Aorta (tissue), 5 donors: ENCODE data around the gene GNPTAB. TPM values are rescaled to one million over a fixed set of nuclear protein-coding genes. Genes with fewer than 3 reads are reported as not detected.
"Not testable (repeated sequence)": the region's sequence is repeated elsewhere in the genome, so short reads cannot be mapped to it uniquely, and the experiment has no call there.

Experiments used
- ATAC-seq: fragments of 200-7000 bp; cut with Tn5 transposase; one replicate; pipeline ENCODE4 v1.9.1; 2022; ENCODE audit warnings: moderate library complexity; ENCODE audit not compliant: low FRiP score
- DNase-seq, 2 donors: peaks; one replicate each; pipeline ENCODE4 v3.0.0-alpha.2; 2020
- H3K27ac ChIP-seq, 2 donors: one replicate each; pipeline ENCODE4 v1.5.1; 2013; ENCODE audit warnings: low read length in 2 of 2, mild to moderate bottlenecking in 2 of 2, moderate library complexity in 2 of 2, control low read depth in 1 of 2, inconsistent platforms in 1 of 2, low read depth in 1 of 2
- H3K27me3 ChIP-seq, 2 donors: one replicate each; pipeline ENCODE4 v1.6.1; 2013; ENCODE audit warnings: control low read depth in 1 of 2, low read length in 1 of 2, mild to moderate bottlenecking in 1 of 2, moderate library complexity in 1 of 2; ENCODE audit not compliant: insufficient read depth in 2 of 2, control insufficient read depth in 1 of 2
- H3K36me3 ChIP-seq, 2 donors: one replicate each; pipeline ENCODE4 v1.6.1; 2013; ENCODE audit warnings: control low read depth in 1 of 2, low read length in 1 of 2, mild to moderate bottlenecking in 1 of 2; ENCODE audit not compliant: insufficient read depth in 2 of 2, control insufficient read depth in 1 of 2
- H3K4me1 ChIP-seq, 2 donors: one replicate each; pipeline ENCODE4 v1.6.1; 2013; ENCODE audit warnings: low read length in 2 of 2, control low read depth in 1 of 2, mild to moderate bottlenecking in 1 of 2, moderate library complexity in 1 of 2; ENCODE audit not compliant: insufficient read depth in 2 of 2, control insufficient read depth in 1 of 2
- H3K4me3 ChIP-seq, 2 donors: one replicate each; pipeline ENCODE4 v1.5.1; 2013; ENCODE audit warnings: low read length in 2 of 2, control low read depth in 1 of 2, mild to moderate bottlenecking in 1 of 2
- H3K9me3 ChIP-seq: one replicate; pipeline ENCODE4 v1.6.1; 2013; ENCODE audit warnings: mild to moderate bottlenecking, low read length; ENCODE audit not compliant: control insufficient read depth
- WGBS, 2 donors: extraction: QIAGEN DNeasy Blood & Tissue Kit; methylation state at CpG; one replicate each; pipeline ENCODE4 v1.1.7; 2013; 5-methylcytosine and 5-hydroxymethylcytosine counted together
- intact Hi-C, 2 donors: fragments of 100-400 bp; cut with DNase I; formaldehyde crosslinking; loops; one replicate each; pipeline versions ENCODE4 v1.14.2 to v1.15.0; 2022
- polyA plus RNA-seq, 2 donors: library from polyadenylated mRNA; stranded (reverse); fragments of 200-250 nt; gene quantifications; one replicate each; pipeline ENCODE4 v1.2.3, GENCODE V29; 2013
- total RNA-seq, 2 donors: library from RNA; stranded (reverse); fragmentation: NEBNext Ultra II Directional; extraction: Animal tissue kit (Norgen Biotek cat#: 25700); gene quantifications; one replicate each; pipeline ENCODE4 v1.2.1, GENCODE V29; 2021
- donor health status: healthy with polysubstance abuse.
- donor health status: Bipolar disorder and iron deficiency.
- donor health status: DM: no; HTN: no; CAD: no.
- donor health status: DM: no; HTN: no; CAD: no.
- donor health status: DM: yes; HTN: yes; CAD: no.

GNPTAB gene
- total and polyA plus RNA-seq, 4 donors, result 9.1 to 43.3 (median 19.2) TPM

DNA sequence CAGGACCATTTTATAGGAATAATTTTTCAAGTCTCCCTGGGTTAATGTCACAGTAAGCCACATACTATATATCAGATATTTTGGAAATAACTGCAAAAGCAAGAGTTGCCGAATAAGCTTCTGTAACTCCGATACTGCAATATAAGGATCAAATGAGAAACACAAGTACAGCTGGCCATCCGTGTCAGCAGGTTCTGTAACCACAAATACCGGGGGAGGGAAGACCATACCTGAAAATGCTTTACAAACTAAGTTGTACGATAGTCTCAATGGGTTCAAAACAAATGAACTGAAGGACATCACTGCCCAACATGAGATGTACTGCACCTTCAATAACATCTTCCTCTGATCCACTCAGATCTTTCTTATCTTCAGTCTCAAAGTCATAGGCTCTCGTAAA is 93.3 kb downstream of the GNPTAB start:
- Histone ChIP-seq H3K4me1 (no peaks in the 10 kb centered on the region), H3K36me3 (no peaks in the 10 kb centered on the region), H3K4me3 (no peak overlapping the region), H3K27ac (no peak overlapping the region), H3K9me3 (no peaks in the 10 kb centered on the region), H3K27me3 (no peaks in the 10 kb centered on the region)
- no peak for DNase-seq
- no peak for ATAC-seq
- 96 to 97% methylated on average over 6 of the region's 6 CpGs for WGBS, 2 donors
- intact Hi-C loops, result no loop called here

GRCh38 chr12:101734482-101734881 is 96.3 kb downstream of the GNPTAB start:
- H3K4me1 ChIP-seq, DNase-seq, H3K9me3 ChIP-seq, H3K36me3 ChIP-seq, H3K4me3 ChIP-seq, H3K27me3 ChIP-seq, H3K27ac ChIP-seq, ATAC-seq, intact Hi-C loops: not testable (repeated sequence)
- WGBS, 2 donors, result 87 to 93% methylated on average over 5 of the region's 5 CpGs

DNA sequence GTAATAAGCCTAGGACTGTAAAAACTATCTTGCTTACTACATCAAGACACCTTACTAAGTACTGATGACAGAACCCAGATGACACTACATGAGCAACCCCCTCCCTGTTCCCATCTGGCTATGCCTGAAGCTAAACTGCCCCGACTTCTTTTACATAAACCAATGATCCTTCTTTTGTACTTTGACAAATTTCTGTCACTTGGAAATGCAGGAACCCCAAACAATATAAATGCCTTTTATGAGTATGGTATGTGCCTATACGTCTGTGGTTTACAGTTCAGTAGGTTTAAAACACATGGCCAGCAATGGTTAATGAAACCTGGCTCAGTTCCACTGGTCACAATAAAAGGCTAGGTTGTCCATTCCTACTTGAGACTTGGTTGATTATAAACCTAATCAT is 97.6 kb downstream of the GNPTAB start:
- WGBS, 2 donors, result 65 to 72% methylated on average over 2 of the region's 2 CpGs
- intact Hi-C loops, result no loop called here
- no peaks in the 10 kb centered on the region for H3K27me3 ChIP-seq
- H3K4me3 ChIP-seq, result no peak overlapping the region
- DNase-seq, result no peak
- no peaks in the 10 kb centered on the region for H3K36me3 ChIP-seq
- no peak for ATAC-seq
- no peaks in the 10 kb centered on the region for H3K4me1 ChIP-seq
- H3K9me3 ChIP-seq, result no peaks in the 10 kb centered on the region
- no peak overlapping the region for H3K27ac ChIP-seq

DNA sequence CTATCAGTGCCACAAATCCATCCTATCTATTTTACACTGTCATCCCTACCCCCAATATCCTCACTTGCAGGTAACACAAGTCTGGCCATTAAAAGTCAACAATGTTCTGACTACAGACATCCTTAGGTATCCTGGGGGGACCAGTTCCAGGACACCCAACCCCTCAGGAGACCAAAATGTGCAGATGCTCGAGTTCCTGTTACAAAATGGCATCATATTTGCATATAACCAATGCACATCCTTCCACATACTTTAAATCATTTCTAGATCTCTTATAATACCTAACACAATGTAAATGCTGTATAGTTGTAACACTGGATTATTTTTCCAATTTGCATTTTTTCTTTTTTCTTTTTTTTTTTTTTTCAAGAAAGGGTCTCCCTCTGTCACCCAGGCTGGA is 98.4 kb downstream of the GNPTAB start:
- H3K9me3 ChIP-seq, result no peaks in the 10 kb centered on the region
- no peak overlapping the region for H3K27ac ChIP-seq
- WGBS, 2 donors, result 95 to 100% methylated on average over 1 of the region's 1 CpG
- intact Hi-C loops, result no loop called here
- DNase-seq, result no peak
- H3K36me3 ChIP-seq, result no peaks in the 10 kb centered on the region
- no peak overlapping the region for H3K4me3 ChIP-seq
- H3K4me1 ChIP-seq, result no peaks in the 10 kb centered on the region
- H3K27me3 ChIP-seq, result no peaks in the 10 kb centered on the region
- ATAC-seq, result no peak

DNA sequence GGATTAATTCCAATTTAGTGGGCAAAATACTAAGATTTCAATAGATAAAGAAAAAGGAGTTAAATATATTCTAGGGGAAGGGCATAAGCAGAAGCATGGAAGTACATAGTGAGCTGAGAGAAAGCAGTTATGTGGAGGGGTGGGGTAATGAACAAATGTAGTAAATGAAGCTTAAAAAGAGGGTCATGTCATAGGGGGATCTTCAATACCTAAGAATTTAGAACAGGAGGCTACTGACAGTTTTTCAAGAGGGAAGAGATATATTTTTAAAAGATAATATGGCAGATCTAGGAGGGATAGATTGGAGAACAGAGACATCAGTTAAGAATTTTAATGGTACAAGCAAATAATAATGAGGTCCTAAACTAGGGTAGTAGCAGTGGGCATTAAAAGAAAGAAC is 100.9 kb downstream of the GNPTAB start:
- intact Hi-C loops, result no loop called here
- DNase-seq, result no peak
- ATAC-seq, result no peak
- H3K4me3 ChIP-seq, result no peak overlapping the region
- no peak overlapping the region for H3K27ac ChIP-seq
- no peaks in the 10 kb centered on the region for H3K36me3 ChIP-seq
- H3K9me3 ChIP-seq, result no peaks in the 10 kb centered on the region
- H3K4me1 ChIP-seq, result no peaks in the 10 kb centered on the region
- no peaks in the 10 kb centered on the region for H3K27me3 ChIP-seq

- H3K4me1 ChIP-seq, result no peaks in the 10 kb centered on the region
- DNase-seq, result no peak
- no peak overlapping the region for H3K27ac ChIP-seq
- intact Hi-C loops, result no loop called here
- H3K36me3 ChIP-seq, result no peaks in the 10 kb centered on the region
- ATAC-seq, result no peak
- H3K4me3 ChIP-seq, result no peak overlapping the region
- no peaks in the 10 kb centered on the region for H3K9me3 ChIP-seq
- no peaks in the 10 kb centered on the region for H3K27me3 ChIP-seq
Observed at GRCh38 chr12:101727098-101727497, 103.7 kb downstream of the GNPTAB start.

- Histone ChIP-seq H3K27me3 (no peaks in the 10 kb centered on the region), H3K27ac (no peak overlapping the region), H3K4me1 (no peaks in the 10 kb centered on the region), H3K4me3 (no peak overlapping the region), H3K36me3 (no peaks in the 10 kb centered on the region), H3K9me3 (no peaks in the 10 kb centered on the region)
- ATAC-seq (no peak), DNase-seq (no peak)
- intact Hi-C loops, result no loop called here
- WGBS, 2 donors, result 94 to 99% methylated on average over 4 of the region's 4 CpGs
Observed at GRCh38 chr12:101722392-101722791, 108.4 kb downstream of the GNPTAB start.

GRCh38 chr12:101720118-101720517 is 110.6 kb downstream of the GNPTAB start:
- ATAC-seq (no peak), DNase-seq (no peak)
- H3K27me3 ChIP-seq, result no peaks in the 10 kb centered on the region
- H3K36me3 ChIP-seq, result no peaks in the 10 kb centered on the region
- H3K4me1 ChIP-seq, result no peaks in the 10 kb centered on the region
- intact Hi-C loops, result no loop called here
- H3K9me3 ChIP-seq, result no peaks in the 10 kb centered on the region
- no peak overlapping the region for H3K4me3 ChIP-seq
- H3K27ac ChIP-seq, result no peak overlapping the region

GRCh38 chr12:101719566-101719965 is 111.2 kb downstream of the GNPTAB start:
- Histone ChIP-seq H3K9me3 (no peaks in the 10 kb centered on the region), H3K36me3 (no peaks in the 10 kb centered on the region), H3K27me3 (no peaks in the 10 kb centered on the region), H3K4me1 (no peaks in the 10 kb centered on the region), H3K4me3 (no peak overlapping the region), H3K27ac (no peak overlapping the region)
- ATAC-seq (no peak), DNase-seq (no peak)
- intact Hi-C loops, result no loop called here
